Neural progenitor cell (in vitro differentiated cells): Measurements from ENCODE around the gene BEND6. TPM values are rescaled to one million over a fixed set of nuclear protein-coding genes. Genes with fewer than 3 reads are reported as not detected.

Experiments used
- DNase-seq: peaks from one replicate; pipeline ENCODE4 v3.0.0-alpha.2; 2016; ENCODE audit warnings: low spot score
- H2AFZ ChIP-seq: fragments of 200-600 bp; sonication (generic); replicated peaks from 2 replicates; pipeline ENCODE4 v1.6.1; 2016; ENCODE audit warnings: antibody characterized with exemption
- H3F3A ChIP-seq: fragments of 200-600 bp; sonication (generic); 2 replicates; pipeline ENCODE4 v1.6.1; 2016; ENCODE audit warnings: antibody characterized with exemption, low read depth
- H3K27ac ChIP-seq: fragments of 200-600 bp; sonication (generic); 2 replicates; pipeline ENCODE4 v1.5.1; 2016; ENCODE audit warnings: mild to moderate bottlenecking
- H3K27me3 ChIP-seq: fragments of 200-600 bp; sonication (generic); 2 replicates; pipeline ENCODE4 v1.6.1; 2016; ENCODE audit warnings: mild to moderate bottlenecking, moderate library complexity
- H3K36me3 ChIP-seq: fragments of 200-600 bp; sonication (generic); 2 replicates; pipeline ENCODE4 v1.5.1; 2016
- H3K4me1 ChIP-seq: fragments of 200-600 bp; sonication (generic); 2 replicates; pipeline ENCODE4 v1.6.1; 2016; ENCODE audit warnings: mixed run types
- H3K4me2 ChIP-seq: fragments of 200-600 bp; sonication (generic); 2 replicates; pipeline ENCODE4 v1.6.1; 2016
- H3K4me3 ChIP-seq: fragments of 200-600 bp; sonication (generic); 2 replicates; pipeline ENCODE4 v1.5.1; 2016
- H3K79me2 ChIP-seq: fragments of 200-600 bp; sonication (generic); 2 replicates; pipeline ENCODE4 v1.6.1; 2016; ENCODE audit warnings: low read depth
- H3K9ac ChIP-seq: fragments of 200-600 bp; sonication (generic); 2 replicates; pipeline ENCODE4 v1.6.1; 2016
- H3K9me3 ChIP-seq: fragments of 200-600 bp; sonication (generic); 2 replicates; pipeline ENCODE4 v1.5.1; 2016; ENCODE audit warnings: low read depth
- H4K20me1 ChIP-seq: fragments of 200-600 bp; sonication (generic); 2 replicates; pipeline ENCODE4 v1.6.1; 2016; ENCODE audit warnings: low read depth
- H3K27ac Mint-ChIP-seq: 3 replicates; pipeline ENCODE4 v1.8.0; 2021; ENCODE audit warnings: mixed read lengths
- H3K27me3 Mint-ChIP-seq: 2 replicates; pipeline ENCODE4 v1.8.0; 2022; ENCODE audit warnings: low read depth, mild to moderate bottlenecking, inconsistent platforms, moderate library complexity, mixed read lengths; ENCODE audit not compliant: insufficient read depth
- H3K36me3 Mint-ChIP-seq: 3 replicates; pipeline ENCODE4 v1.8.0; 2021; ENCODE audit warnings: mixed read lengths
- H3K4me1 Mint-ChIP-seq: 3 replicates; pipeline ENCODE4 v1.8.0; 2021; ENCODE audit warnings: mixed read lengths
- H3K4me3 Mint-ChIP-seq: 3 replicates; pipeline ENCODE4 v1.8.0; 2021; ENCODE audit warnings: mild to moderate bottlenecking, moderate library complexity, mixed read lengths
- H3K9me3 Mint-ChIP-seq: 3 replicates; pipeline ENCODE4 v1.8.0; 2020; ENCODE audit warnings: mixed read lengths
- CTCF ChIP-seq: fragments of 200-600 bp; sonication (generic); IDR thresholded peaks from 2 replicates; pipeline ENCODE4 v1.5.1; 2017; ENCODE audit warnings: antibody characterized with exemption, mild to moderate bottlenecking
- EZH2 ChIP-seq: fragments of 200-600 bp; sonication (generic); IDR thresholded peaks from 2 replicates; pipeline ENCODE4 v1.6.1; 2017; ENCODE audit warnings: antibody characterized with exemption, mild to moderate bottlenecking, moderate library complexity
- EZH2phosphoT487 ChIP-seq: fragments of 200-600 bp; sonication (generic); IDR thresholded peaks from 2 replicates; pipeline ENCODE4 v1.6.1; 2017; ENCODE audit warnings: antibody characterized with exemption
- total RNA-seq: library from RNA; depleted of rRNA; stranded (reverse); fragments of >200 nt; gene quantifications from 2 replicates; pipeline ENCODE4 v1.2.3, GENCODE V29; 2015; ENCODE audit warnings: low replicate concordance

The BEND6 gene
- total RNA-seq, 1 donor from 2014 or later, result 2.4 TPM

GRCh38 chr6:56977192-56977591 is 22.3 kb downstream of the BEND6 start:
- Mint-ChIP-seq H3K36me3 (peaks cover 2% of the 10 kb centered on the region), H3K4me3 (no peak overlapping the region), H3K4me1 (no peaks in the 10 kb centered on the region), H3K27ac (no peak overlapping the region), H3K27me3 (no peaks in the 10 kb centered on the region), H3K9me3 (peaks cover 9% of the 10 kb centered on the region)
- Histone ChIP-seq H3K4me1 (no peaks in the 10 kb centered on the region), H3K4me3 (no peak overlapping the region), H3K9me3 (peaks cover 9% of the 10 kb centered on the region), H3K36me3 (no peaks in the 10 kb centered on the region), H3F3A (no peaks in the 10 kb centered on the region), H3K79me2 (no peaks in the 10 kb centered on the region), H4K20me1 (no peaks in the 10 kb centered on the region), H3K4me2 (no peak overlapping the region), H3K27me3 (no peaks in the 10 kb centered on the region), H3K27ac (no peak overlapping the region), H3K9ac (no peak overlapping the region), H2AFZ (no peak overlapping the region)
- no peak for TF ChIP-seq EZH2phosphoT487
- no peak for TF ChIP-seq CTCF
- no peak for TF ChIP-seq EZH2
- no peak for DNase-seq

GRCh38 chr6:56978530-56978929 is 23.6 kb downstream of the BEND6 start:
- H3K9me3 ChIP-seq, result peaks cover 9% of the 10 kb centered on the region
- H4K20me1 ChIP-seq, result no peaks in the 10 kb centered on the region
- H3K4me2 ChIP-seq, result no peak overlapping the region
- no peaks in the 10 kb centered on the region for H3K27me3 ChIP-seq
- Mint-ChIP-seq H3K4me3 (no peak overlapping the region), H3K9me3 (peaks cover 9% of the 10 kb centered on the region), H3K27ac (no peak overlapping the region), H3K36me3 (peaks cover 2% of the 10 kb centered on the region), H3K27me3 (no peaks in the 10 kb centered on the region), H3K4me1 (no peaks in the 10 kb centered on the region)
- no peak overlapping the region for H2AFZ ChIP-seq
- no peak for DNase-seq
- H3K4me1 ChIP-seq, result no peaks in the 10 kb centered on the region
- H3K27ac ChIP-seq, result no peak overlapping the region
- H3K9ac ChIP-seq, result no peak overlapping the region
- H3K4me3 ChIP-seq, result no peak overlapping the region
- H3K79me2 ChIP-seq, result no peaks in the 10 kb centered on the region
- no peaks in the 10 kb centered on the region for H3F3A ChIP-seq
- no peak for TF ChIP-seq EZH2phosphoT487
- no peak for TF ChIP-seq CTCF
- TF ChIP-seq EZH2, result no peak
- H3K36me3 ChIP-seq, result no peaks in the 10 kb centered on the region

GRCh38 chr6:56984361-56984760 is 29.5 kb downstream of the BEND6 start:
- no peaks in the 10 kb centered on the region for H3K36me3 Mint-ChIP-seq
- H3K36me3 ChIP-seq, result no peaks in the 10 kb centered on the region

More at GRCh38 chr6:56984361-56984760, 29.5 kb downstream of the BEND6 start:
- no peaks in the 10 kb centered on the region for H3K9me3 ChIP-seq
- no peak overlapping the region for H3K4me3 ChIP-seq
- TF ChIP-seq EZH2phosphoT487 (no peak), CTCF (no peak), EZH2 (no peak)
- H3K4me2 ChIP-seq, result no peak overlapping the region
- no peaks in the 10 kb centered on the region for H3F3A ChIP-seq
- Mint-ChIP-seq H3K4me3 (no peak overlapping the region), H3K27ac (no peak overlapping the region), H3K27me3 (no peaks in the 10 kb centered on the region), H3K9me3 (no peaks in the 10 kb centered on the region), H3K4me1 (no peaks in the 10 kb centered on the region)
- H3K9ac ChIP-seq, result no peak overlapping the region
- no peaks in the 10 kb centered on the region for H4K20me1 ChIP-seq
- DNase-seq, result no peak
- no peaks in the 10 kb centered on the region for H3K79me2 ChIP-seq
- no peaks in the 10 kb centered on the region for H3K4me1 ChIP-seq
- H2AFZ ChIP-seq, result no peak overlapping the region
- no peaks in the 10 kb centered on the region for H3K27me3 ChIP-seq
- H3K27ac ChIP-seq, result no peak overlapping the region
